COR-L47 (cell line): ENCODE measurements around the gene G2E3.
"Not testable (repeated sequence)": the region's sequence is repeated elsewhere in the genome, so short reads cannot be mapped to it uniquely, and the experiment has no call there.

Source experiments
- DNase-seq: peaks from one replicate; lab custom pipeline; 2025; lab: John Stamatoyannopoulos, UW

Gene G2E3

DNA sequence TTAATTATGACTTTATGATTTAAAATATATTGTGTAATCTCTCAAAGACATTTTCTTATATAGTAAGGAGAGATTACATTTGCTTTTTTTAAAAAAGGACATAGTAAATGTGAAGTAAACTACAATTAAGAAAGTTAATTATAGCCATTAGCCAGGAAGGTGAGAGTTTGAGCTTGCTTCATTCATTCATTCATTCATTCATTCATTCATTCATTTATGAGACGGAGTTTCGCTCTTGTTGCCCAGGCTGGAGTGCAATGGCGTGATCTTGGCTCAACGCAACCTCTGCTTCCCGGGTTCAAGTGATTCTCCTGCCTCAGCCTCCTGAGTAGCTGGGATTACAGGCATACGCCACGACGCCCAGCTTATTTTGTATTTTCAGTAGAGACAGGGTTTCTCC, 45.7 kb downstream of the G2E3 start:
- not testable (repeated sequence) for DNase-seq

DNA sequence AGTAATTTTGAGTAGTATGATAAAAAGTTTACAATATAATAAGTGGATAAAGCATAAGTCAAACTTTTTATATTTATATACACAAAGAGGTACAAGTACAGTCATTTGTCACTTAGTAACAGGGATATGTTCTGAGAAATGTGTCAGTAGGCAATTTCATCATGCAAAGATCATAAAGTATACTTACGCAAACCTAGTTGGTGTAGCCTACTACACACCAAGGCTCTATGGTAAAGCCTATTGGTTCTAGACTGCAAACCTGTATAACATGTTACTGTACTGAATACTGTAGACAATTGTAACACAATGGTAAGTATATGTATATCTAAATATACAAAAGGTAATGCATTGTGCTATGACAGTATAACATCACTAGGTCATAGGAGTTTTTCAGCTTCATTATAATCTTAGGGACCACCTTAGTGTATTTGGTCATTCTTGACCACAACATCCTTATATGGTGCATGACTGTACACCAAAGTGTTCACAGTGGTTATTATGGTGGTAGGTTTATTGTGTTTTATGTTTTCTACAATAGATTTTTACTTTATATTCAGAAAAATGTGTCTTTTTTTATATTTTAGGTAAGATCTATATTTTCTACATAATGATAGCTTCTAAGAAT, 48.3 kb downstream of the G2E3 start:
- no peak for DNase-seq

DNA sequence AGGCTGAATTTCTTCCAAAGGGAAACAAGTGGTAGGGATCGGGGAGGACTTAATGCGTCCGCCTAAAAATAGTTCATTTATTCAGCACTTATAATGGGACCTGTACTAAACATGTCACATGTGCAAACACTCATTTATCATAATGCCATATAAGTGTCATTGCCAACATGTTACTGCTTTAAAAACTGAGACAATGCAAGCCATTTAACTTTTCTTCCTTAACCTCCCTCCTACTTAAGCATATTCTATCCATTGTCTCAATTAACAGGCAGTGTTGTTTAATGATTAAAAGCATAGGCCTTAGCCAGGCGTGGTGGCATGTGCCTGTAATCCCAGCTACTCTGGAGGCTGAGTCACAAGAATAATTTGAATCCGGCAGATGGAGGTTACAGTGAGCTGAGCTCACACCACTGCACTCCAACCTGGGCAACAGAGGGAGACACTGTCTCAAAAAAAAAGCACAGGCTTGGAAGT, 49.6 kb downstream of the G2E3 start:
- no peak for DNase-seq

DNA sequence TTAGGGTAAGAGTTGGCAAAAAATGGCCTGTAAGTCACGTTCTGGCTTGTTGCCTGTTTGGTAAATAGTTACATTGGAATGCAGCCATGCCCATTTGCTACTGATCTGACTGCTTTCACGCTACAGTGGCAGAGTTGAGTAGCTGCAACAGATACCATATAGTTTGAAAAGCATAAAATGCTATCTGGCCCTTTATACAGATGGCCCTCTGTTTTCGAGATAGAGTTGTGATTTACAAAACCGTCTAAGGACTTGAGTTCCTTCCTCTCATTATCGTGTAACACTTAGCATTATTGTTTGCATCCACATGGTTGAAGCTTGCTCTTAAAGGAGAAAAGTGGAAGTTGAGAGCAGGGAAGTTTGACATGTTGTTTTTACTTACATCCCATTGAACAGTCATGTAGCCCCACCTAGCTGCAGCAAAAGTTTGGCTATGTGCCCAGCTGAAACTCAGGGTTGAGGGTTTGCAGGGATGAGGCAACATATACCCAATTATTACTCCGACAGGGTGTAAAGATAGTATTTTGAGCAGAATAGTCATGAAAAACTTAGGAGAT, 51.9 kb downstream of the G2E3 start:
- DNase-seq, result peak; percentile 92

DNA sequence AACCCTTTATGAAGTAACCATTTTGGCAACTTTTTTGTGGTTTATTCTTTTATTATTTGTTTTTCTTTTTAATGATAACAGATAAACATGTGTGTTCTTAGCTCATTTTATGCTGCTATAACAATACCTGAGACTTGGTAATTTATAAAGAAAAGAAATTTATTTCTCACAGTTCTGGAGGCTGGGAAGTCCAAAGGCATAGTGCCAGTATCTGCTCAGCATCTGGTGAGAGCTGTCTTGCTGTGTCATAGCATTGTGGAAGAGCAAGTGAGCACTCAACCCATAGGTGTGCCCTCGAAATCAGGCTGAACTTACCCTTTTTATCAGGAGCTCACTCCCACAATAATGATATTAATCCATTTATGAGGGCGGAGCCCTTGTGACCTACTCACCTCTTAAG, 55.2 kb downstream of the G2E3 start:
- no peak for DNase-seq

DNA sequence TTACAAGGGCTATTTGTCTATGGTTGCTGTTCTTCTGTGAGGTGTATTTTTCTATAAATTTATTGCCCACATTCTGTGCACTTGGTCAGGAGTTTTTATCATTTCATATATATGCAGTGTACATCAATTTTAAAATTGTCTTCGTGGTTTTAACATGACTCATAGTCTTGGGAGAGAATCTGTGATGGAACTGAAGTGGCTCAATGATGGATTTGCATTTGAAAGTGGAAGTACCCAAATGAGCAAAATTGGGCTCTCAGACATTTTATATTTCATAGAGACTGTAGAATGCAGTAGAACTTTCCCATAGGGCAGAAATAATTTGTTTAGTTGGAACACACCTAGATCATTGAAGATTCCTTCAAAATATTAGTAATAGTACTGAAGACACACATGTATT, 61.2 kb downstream of the G2E3 start:
- no peak for DNase-seq

DNA sequence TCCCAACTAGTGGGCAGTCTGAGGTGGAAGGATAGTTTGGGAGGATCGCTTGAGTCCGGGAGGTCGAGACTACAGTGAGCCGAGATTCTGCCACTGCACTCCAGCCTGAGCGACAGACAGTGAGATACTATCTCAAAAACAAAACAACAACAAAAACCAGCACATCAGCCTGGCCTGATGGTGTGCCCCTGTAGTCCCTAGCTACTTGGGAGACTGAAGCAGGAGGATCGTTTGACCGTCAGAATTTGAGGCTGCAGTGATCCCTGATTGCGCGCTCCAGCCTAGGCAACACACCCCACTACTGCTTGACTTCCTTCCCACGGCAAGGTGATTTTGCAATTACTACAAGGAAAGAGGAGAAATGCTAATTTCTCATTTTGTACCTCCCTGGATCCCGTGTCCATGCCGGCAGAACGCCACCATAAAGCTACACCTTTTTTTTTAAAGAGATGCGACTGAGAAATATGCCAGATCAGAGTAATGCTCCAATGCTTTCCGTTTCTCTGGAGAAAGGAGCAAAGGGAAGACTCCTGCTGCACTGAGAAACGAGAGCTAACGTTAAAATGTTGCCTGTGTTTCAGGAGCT, 62.5 kb downstream of the G2E3 start:
- peak; percentile 2 for DNase-seq

DNA sequence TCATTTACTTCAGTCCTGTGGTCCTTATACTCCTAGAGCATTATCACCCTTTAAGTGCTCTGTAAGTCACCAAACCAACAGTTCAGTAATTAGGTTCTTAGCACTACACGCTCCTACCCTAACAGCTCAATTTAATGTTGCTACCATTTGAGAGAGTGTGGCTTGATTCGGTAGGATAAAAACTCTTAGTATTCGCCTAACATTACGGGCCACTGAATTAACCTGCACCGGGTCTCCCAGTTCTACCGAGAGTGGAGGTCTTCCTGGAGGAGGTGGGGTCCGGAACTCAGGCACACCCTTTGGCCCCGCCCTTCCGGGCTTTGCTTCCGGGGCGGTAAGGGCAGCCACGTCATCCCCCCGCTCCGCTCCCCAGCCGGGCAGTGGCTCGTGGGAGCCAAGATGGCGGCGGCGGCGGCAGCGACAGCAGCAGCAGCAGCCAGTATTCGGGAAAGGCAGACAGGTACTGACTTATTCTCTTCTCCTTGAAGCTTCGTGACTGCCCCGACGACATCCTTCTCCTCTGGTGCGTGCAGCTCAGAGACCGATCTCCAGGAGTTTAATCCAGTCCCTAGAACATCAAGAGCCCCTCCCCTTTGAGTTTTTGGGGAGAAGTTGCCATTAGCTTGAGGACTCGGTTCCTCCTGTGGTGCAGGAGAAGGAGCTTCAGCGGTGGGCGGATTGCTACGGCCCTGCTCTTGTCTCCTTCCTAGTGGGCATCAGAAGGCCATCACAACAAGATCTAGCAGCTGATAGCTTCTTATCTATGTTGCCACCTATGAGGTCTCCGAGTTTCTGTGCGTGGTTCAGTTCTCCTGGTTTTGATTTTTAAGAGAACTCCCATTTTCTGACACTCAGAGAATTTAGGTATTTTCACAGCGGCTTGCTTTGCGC, 63.2 kb downstream of the G2E3 start, which contains the start of gene SCFD1:
Gene SCFD1 (plus strand): TSS at position 380 of the 891 bp plus-strand sequence. CDS start 20 bp downstream, at position 400.
- DNase-seq, result peak; percentile 92

DNA sequence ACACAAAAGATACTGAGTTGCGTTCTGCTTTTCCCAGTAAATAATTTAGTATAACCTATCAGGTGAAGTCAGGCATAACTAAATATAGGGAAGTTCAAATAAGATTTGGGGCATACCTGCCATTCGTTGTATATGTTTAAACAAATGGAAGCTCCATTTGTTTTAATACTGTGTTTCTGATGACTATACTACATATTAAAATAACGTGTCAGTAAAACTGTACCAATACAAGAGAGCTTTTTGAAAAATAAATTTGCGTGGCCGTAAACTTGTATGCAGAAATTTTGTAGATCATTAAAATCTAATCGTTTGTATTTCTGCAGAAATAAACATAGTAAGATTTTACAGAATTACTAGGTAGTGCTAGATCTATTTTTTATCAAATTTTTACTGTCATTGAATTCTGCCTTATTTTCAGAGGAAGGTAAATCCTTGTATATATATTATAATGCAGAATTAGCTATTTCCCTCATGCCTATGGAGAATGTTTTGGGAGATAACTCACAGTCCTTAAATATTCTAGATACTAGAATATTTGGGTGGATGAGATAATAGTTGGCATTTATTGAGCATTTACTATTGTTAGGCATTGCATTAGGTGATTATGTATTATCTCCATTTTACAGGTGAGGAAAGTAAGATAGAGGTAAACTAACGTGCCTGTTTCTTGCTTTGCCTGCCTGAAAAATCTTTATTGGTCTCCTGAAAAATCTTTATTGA, 64.6 kb downstream of the G2E3 start:
- DNase-seq, result no peak

DNA sequence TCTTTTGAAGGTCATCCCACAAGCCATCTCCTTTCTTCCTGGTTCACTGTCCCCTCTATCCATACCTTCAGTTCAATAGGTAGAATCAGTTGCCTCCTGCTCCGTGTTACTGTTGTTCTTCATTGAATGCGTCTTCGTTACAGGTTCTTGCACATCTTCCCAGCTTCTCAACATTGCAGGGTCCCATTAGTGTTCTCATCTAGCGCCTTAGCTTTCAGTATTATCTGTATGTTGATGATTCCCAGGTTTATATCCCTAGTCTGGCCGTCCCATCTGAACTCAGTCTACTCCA, 65.1 kb downstream of the G2E3 start:
- DNase-seq, result no peak

DNA sequence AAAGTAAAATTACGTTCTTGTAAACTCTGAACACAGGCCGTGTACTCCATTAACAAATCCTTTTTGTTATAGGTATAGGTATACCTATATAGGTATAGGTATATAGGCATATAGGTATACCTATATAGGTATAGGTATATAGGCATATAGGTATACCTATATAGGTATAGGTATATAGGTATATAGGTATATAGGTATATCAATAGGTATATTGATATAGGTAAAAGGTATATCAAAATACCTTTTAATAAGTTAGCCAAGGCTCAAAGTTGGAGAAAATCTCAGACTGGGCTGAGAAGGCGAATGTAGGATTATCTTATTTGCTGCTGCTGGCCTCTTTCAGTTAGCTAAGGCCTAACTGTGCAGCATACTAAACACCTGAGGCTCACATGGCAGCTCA, 66.6 kb downstream of the G2E3 start:
- no peak for DNase-seq

DNA sequence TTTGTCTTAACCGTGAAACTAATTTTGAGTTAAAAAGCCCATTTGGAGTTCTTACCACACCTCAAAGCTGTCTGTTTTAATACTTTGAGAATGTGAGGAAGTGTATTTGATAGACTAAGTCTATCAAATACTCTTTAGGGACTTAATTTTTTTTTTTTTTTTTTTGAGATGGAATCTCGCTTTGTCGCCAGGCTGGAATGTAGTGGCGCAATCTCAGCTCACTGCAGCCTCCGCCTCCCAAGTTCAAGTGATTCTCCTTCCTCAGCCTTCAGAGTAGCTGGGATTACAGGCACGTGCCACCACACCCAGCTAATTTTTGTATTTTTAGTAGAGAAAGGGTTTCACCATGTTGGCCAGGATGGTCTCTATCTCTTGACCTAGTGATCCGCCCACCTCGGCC, 70.5 kb downstream of the G2E3 start:
- not testable (repeated sequence) for DNase-seq

DNA sequence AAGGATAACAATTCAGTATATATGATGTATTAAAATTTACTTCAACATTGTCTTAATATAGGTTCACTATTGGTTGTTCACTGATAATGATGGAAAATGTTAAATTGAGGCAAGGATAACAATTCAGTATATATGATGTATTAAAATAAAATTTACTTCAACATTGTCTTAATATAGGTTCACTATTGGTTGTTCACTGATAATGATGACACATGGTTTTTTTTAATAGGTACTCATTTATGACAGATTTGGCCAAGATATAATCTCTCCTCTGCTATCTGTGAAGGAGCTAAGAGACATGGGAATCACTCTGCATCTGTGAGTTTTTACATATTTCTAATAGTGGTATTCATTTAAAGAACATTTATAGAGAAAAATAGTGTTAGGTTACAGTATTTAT, 71.3 kb downstream of the G2E3 start:
- no peak for DNase-seq

DNA sequence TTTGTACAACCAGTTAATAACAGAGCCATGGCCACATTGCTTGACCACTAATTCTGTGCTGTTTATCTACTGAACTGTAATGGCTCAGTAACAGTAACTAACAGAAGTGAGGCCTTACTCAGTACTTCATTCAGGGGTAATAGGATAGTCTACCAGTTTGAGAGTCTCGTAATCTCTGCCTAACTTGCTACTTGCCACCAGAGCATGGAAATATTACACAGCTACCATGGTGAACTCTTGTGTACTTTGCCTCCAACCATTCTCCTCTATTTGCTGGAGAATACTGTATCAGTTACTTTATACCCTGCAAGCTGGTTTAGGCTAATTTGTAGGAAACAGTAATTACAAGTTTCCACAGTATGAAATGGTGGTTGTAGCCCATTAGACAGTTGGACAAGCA, 73.8 kb downstream of the G2E3 start:
- no peak for DNase-seq

DNA sequence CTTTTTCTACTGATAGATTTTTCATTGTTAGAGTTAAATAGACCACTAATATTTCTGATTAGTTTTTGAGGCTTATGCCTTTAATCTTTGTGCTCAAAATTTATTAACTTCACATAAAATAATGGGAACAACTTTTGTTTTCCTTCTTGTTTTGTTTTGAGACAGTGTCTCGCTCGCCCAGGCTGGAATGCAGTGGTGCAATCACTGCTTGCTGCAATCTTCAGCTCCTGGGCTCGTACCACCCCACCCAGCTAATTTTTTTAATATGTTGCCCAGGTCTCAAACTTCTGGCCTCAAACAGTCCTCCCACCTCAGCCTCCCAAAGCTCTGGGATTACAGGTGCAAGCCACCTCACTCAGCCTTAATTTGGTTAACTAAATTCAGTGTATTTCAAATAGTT, 80.0 kb downstream of the G2E3 start:
- DNase-seq, result no peak

DNA sequence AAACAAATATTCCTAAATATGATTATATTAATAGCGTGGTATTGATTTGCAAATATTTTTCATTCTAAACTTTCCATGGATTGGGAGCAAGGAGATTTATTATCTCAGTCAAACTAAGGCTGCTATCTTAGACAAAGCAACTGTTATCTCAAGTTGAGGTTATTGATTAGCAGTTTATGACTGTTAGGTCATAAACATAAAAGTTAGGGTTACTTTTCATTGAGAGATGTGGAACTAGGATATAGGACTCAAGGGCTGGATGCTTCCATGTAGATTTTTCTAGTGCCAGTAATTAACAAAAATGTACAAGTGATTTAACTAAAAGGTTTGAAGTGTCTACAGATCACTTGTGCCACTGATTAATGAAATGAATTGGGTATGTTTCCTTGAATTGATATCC, 82.2 kb downstream of the G2E3 start:
- DNase-seq, result no peak

DNA sequence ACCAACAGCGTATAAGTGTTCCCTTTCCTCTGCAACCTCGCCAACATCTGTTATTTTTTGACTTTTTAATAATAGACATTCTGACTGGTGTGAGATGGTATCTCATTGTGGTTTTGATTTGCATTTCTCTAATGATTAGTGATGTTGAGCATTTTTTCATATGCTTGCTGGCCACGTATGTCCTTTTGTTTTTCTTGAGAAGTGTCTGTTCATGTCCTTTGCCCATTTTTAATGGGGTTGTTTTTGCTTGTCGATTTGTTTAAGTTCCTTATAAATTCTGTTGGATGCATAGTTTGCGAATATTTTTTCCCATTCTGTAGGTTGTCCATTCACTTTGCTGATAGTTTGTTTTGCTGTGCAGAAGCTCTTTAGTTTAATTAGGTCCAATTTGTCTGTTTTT, 85.5 kb downstream of the G2E3 start:
- DNase-seq, result not testable (repeated sequence)

DNA sequence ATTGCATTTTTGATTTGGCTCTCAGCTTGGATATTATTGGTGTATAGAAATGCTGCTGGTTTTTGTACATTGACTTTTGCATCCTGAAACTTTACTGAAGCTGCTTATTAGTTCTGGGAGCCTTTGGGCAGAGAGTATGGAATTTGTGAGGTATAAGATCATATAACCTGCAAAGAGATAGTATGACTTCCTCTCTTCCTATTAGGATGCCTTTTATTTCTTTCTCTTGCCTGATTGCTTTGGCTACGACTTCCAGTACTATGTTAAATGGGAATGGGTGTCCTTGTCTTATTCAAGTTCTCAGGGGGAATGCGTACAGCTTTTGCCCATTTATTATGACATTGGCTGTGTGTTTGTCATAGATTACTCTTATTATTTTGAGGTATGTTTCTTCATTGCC, 86.6 kb downstream of the G2E3 start:
- DNase-seq, result no peak

DNA sequence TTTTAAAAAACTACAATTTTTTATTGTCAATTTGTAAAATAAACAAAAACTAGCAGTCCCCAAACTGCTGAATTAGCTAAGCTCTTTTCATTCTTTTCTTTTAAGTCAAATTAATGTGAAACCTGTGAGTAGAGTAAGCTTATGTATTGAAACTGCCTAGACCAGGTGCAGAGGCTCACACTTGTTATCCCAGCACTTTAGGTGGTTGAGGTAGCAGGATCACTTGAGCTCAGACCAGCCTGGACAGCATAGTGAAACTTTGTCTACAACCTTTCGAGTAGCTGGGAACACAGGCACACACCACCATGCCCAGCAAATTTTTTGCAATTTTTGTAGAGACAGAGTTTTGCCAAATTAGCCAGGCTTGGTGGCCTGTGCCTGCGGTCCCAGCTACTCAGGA, 89.5 kb downstream of the G2E3 start:
- no peak for DNase-seq

DNA sequence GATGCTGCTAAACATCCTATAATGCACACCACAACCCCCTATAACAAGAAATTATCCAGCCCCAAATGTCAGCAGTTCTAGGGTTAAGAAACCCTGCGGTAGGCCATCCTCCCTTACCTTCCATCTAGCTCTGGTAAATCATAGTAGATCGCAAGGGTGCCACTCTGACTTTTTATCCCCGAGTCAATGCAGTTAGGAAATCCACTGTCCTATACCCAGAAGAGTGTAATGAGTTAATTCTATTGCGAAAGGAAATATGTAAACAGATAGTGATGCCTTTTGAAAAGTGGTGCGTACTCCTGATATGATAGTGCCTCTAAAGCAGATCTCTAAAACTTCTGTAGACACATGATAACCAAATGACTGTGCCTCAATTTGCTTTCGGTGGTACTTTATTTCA, 93.0 kb downstream of the G2E3 start:
- DNase-seq, result no peak

DNA sequence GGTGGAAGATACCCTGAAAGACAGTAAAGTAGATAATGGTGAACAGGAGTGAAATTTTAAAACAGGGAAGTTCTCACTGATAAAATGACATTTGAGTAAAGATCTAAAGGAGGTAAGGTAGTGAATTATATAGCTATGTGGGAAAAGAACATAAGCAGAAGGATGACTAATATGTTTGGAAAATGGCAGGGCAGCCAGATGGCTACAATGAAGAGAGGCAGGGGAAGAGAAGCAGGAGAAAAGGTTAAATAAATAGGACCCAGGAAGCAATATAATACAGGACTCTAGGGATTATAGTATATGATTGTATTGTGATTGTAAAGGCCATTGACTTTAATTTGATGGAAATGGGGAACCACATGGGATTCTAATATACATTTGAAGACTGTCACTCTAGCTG, 96.2 kb downstream of the G2E3 start:
- DNase-seq, result no peak

DNA sequence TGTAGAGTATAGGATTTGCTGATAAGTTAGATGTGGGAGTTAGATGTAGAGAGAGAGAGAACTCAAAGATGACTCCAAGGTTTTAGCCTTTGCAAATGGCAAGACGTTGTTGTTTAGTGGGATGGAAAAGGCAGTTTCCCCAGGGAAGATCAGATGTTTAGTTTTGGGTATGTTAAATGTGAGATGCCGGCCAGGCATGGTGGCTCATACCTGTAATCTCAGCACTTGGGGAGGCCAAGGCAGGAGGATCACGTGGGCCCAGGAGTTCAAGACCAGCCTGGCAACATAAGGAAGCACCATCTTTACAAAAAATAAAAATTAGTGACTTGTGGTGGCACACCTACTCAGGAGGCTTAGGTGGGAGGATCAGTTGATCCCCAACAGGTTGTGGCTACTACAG, 96.7 kb downstream of the G2E3 start:
- DNase-seq, result no peak
